Parathyroid adenoma (tissue), 2 donors: ENCODE data around the gene MAPK8IP3.

Experiments
- H2AFZ ChIP-seq: fragments of 300-600 bp; sonication (generic); one replicate; pipeline ENCODE4 v1.7.0; 2017; ENCODE audit warnings: antibody characterized with exemption, mild to moderate bottlenecking
- H3K27ac ChIP-seq: fragments of 300-600 bp; sonication (generic); one replicate; pipeline ENCODE4 v1.7.0; 2017
- H3K27me3 ChIP-seq: fragments of 300-600 bp; sonication (generic); one replicate; pipeline ENCODE4 v1.7.0; 2017; ENCODE audit warnings: low read length; ENCODE audit not compliant: control insufficient read depth, insufficient read depth
- H3K36me3 ChIP-seq: fragments of 300-600 bp; sonication (generic); one replicate; pipeline ENCODE4 v1.7.0; 2017; ENCODE audit warnings: low read length; ENCODE audit not compliant: control insufficient read depth, insufficient read depth
- H3K4me1 ChIP-seq: fragments of 300-600 bp; sonication (generic); one replicate; pipeline ENCODE4 v1.7.0; 2017; ENCODE audit warnings: control low read depth
- H3K4me2 ChIP-seq: fragments of 300-600 bp; sonication (generic); one replicate; pipeline ENCODE4 v1.7.0; 2017; ENCODE audit warnings: low read length
- H3K4me3 ChIP-seq: fragments of 300-600 bp; sonication (generic); one replicate; pipeline ENCODE4 v1.7.0; 2017; ENCODE audit warnings: low read depth, low read length
- H3K79me2 ChIP-seq: fragments of 300-600 bp; sonication (generic); one replicate; pipeline ENCODE4 v1.7.0; 2017; ENCODE audit warnings: control low read depth
- H3K9ac ChIP-seq: fragments of 300-600 bp; sonication (generic); one replicate; pipeline ENCODE4 v1.7.0; 2017; ENCODE audit warnings: mild to moderate bottlenecking
- H3K9me3 ChIP-seq: fragments of 300-600 bp; sonication (generic); one replicate; pipeline ENCODE4 v1.7.0; 2017; ENCODE audit warnings: low read length; ENCODE audit not compliant: control insufficient read depth
- TF ChIP-seq, protein P1 (sequence below): fragments of 300-600 bp; sonication (generic); IDR thresholded peaks from one replicate; pipeline ENCODE4 v1.7.0; 2017; ENCODE audit warnings: antibody characterized with exemption, mild to moderate bottlenecking
- donor health status: primary hyperparathyroidism.

MAPK8IP3 gene

DNA sequence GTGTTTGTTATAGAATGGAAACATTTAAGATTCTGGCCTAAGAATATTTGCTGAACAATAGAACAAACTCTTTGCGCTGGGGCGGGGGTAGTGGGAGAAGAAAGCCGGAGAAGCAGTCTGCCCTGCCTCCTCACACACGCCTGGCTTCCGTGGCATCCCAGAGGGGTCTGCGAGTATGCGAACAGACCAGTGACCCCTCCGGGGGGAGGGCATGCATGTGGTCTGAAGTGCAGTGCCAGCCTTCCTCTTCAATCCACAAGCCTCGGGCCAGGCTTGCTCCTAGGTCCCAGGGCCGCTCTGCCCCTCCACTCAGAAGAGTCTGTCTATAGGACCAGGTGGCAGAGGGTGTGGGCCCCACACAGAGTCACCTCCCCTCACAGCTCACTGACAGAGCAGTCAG is 101.6 kb downstream of the MAPK8IP3 start:
- Histone ChIP-seq H3K4me2 (no peak overlapping the region), H3K4me1 (no peaks in the 10 kb centered on the region), H3K36me3 (no peaks in the 10 kb centered on the region), H3K27me3 (no peaks in the 10 kb centered on the region), H3K9ac (no peak overlapping the region), H3K4me3 (no peak overlapping the region), H3K27ac (no peak overlapping the region), H3K9me3 (no peaks in the 10 kb centered on the region), H2AFZ (no peak overlapping the region), H3K79me2 (peaks cover 16% of the 10 kb centered on the region)
- TF ChIP-seq, protein P1, sequence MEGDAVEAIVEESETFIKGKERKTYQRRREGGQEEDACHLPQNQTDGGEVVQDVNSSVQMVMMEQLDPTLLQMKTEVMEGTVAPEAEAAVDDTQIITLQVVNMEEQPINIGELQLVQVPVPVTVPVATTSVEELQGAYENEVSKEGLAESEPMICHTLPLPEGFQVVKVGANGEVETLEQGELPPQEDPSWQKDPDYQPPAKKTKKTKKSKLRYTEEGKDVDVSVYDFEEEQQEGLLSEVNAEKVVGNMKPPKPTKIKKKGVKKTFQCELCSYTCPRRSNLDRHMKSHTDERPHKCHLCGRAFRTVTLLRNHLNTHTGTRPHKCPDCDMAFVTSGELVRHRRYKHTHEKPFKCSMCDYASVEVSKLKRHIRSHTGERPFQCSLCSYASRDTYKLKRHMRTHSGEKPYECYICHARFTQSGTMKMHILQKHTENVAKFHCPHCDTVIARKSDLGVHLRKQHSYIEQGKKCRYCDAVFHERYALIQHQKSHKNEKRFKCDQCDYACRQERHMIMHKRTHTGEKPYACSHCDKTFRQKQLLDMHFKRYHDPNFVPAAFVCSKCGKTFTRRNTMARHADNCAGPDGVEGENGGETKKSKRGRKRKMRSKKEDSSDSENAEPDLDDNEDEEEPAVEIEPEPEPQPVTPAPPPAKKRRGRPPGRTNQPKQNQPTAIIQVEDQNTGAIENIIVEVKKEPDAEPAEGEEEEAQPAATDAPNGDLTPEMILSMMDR: no peak

DNA sequence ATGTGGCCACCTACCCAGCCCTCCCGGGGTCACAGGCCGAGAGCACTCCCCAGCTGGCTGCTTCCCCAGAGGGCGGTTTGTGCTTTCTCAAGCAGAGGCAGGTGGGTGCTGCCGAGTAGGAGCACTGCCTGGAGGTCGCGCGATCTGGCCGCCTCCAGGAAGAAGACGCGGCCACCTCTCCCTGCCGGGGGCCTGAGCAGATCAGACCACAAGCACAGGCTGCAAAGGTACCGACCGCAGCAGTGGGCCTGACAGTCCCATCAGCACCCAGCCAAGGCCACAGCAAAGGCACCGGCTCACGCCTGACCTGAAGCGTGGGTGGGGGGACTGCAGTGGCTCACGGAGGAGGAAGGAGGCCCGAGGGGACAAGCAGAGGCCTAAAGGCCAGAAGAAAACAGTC is 102.7 kb downstream of the MAPK8IP3 start:
- Histone ChIP-seq H3K27ac (no peak overlapping the region), H3K4me2 (no peak overlapping the region), H3K36me3 (no peaks in the 10 kb centered on the region), H3K27me3 (no peaks in the 10 kb centered on the region), H2AFZ (no peak overlapping the region), H3K9ac (no peak overlapping the region), H3K4me1 (no peaks in the 10 kb centered on the region), H3K4me3 (no peak overlapping the region), H3K9me3 (no peaks in the 10 kb centered on the region), H3K79me2 (peaks cover 16% of the 10 kb centered on the region)
- TF ChIP-seq, protein P1: no peak

DNA sequence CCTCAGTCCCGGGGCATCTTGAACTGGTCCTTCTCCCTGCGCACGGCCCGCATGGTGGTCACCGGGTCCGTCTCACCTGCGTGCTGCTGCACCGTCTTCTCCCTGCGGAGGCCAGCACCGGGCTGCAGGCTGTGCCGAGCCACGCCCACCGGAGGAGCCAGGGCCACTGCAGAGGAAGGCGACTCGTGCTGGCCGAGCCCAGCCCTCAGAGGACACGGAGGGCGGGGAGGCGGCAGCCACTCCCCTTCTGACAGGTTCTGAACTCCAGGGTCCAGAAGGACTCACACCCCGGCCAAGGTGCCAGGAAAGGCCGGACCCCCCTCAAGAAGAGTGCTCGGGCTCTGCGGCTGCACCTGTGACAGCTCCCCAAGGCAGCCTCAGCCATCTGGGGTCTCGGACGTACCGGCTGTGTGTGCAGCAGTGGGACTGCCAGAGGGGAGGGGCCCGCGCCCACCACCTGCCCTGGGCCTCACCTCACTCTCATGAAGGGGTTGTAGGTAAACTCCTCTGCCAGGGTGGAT is 103.3 kb downstream of the MAPK8IP3 start:
- H3K36me3 ChIP-seq: no peaks in the 10 kb centered on the region
- TF ChIP-seq, protein P1: no peak
- no peak overlapping the region for H3K4me3 ChIP-seq
- H3K9me3 ChIP-seq: no peaks in the 10 kb centered on the region
- H3K4me1 ChIP-seq: no peaks in the 10 kb centered on the region
- H2AFZ ChIP-seq: no peak overlapping the region
- no peak overlapping the region for H3K9ac ChIP-seq
- H3K79me2 ChIP-seq: peaks cover 16% of the 10 kb centered on the region
- H3K27me3 ChIP-seq: no peaks in the 10 kb centered on the region
- H3K4me2 ChIP-seq: no peak overlapping the region
- H3K27ac ChIP-seq: no peak overlapping the region

DNA sequence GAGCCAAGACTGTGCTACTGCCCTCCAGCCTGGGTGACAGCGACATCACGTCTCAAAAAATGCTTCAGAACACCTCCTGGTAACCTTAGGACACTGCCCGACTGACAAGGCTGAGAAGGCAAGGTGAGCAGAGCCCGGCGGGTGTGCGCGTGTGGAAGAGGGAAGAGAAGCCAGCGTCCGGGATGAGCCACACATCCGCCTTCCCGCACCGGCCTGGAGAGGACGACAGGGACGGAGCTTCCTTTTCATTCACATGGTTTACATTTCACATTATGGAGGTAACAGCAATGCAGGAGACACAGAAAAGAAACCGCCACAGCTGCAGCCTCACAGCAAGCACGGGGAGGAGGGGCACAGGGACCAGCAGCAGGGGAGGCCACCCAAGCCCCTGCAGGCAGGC is 104.1 kb downstream of the MAPK8IP3 start:
- Histone ChIP-seq H3K9me3 (no peaks in the 10 kb centered on the region), H3K36me3 (no peaks in the 10 kb centered on the region), H3K4me1 (no peaks in the 10 kb centered on the region), H3K4me3 (no peak overlapping the region), H3K4me2 (no peak overlapping the region), H3K27me3 (no peaks in the 10 kb centered on the region), H3K27ac (no peak overlapping the region), H3K9ac (no peak overlapping the region), H3K79me2 (peaks cover 16% of the 10 kb centered on the region), H2AFZ (no peak overlapping the region)
- TF ChIP-seq, protein P1: no peak

DNA sequence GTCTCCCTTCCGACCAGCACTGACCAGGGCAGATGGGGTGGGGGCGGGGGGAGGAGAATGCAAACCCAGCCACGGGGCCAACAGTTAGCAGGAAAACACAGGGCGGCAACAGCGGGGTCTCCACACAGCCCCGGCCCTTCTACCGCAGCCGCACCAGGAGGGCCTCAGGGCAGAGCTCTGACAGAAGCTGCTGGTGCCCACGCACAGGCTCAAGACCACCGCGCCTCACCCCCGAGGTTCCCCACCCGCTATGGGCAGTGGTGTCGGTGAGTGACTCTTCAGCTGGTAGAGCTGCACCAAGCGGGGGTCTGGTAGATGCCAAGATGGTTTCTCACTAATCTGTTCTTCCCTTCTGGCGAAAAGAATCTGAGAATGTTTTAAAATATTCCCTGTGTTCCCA is 104.5 kb downstream of the MAPK8IP3 start:
- TF ChIP-seq, protein P1: no peak
- no peak overlapping the region for H3K9ac ChIP-seq
- no peaks in the 10 kb centered on the region for H3K27me3 ChIP-seq
- no peak overlapping the region for H3K4me3 ChIP-seq
- no peak overlapping the region for H3K4me2 ChIP-seq
- no peaks in the 10 kb centered on the region for H3K4me1 ChIP-seq
- peaks cover 16% of the 10 kb centered on the region for H3K79me2 ChIP-seq
- H3K9me3 ChIP-seq: no peaks in the 10 kb centered on the region
- H3K36me3 ChIP-seq: no peaks in the 10 kb centered on the region
- H3K27ac ChIP-seq: no peak overlapping the region
- H2AFZ ChIP-seq: no peak overlapping the region
